ENCODE measurements around the gene UBAC1. TPM values are rescaled to one million over a fixed set of nuclear protein-coding genes. Genes with fewer than 3 reads are reported as not detected.

The UBAC1 gene, protein sequence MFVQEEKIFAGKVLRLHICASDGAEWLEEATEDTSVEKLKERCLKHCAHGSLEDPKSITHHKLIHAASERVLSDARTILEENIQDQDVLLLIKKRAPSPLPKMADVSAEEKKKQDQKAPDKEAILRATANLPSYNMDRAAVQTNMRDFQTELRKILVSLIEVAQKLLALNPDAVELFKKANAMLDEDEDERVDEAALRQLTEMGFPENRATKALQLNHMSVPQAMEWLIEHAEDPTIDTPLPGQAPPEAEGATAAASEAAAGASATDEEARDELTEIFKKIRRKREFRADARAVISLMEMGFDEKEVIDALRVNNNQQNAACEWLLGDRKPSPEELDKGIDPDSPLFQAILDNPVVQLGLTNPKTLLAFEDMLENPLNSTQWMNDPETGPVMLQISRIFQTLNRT
- total RNA-seq: 24.3 and 25.5 TPM in 2 replicates

- POLR2A ChIA-PET: interaction anchor here (0.7 to 1.5 kb wide), 3 partner anchors 117 to 156 kb away, joined by 3 to 4 read pairs (median 3); no protein-coding TSS in a partner anchor
- peak within 1 kb of the TSS; percentile 76 for H3K27ac Mint-ChIP-seq
- peak; percentile 99 for DNase-seq
- intact Hi-C loops (cut with micrococcal nuclease): loop anchor here (1.0 to 10.0 kb wide), 10 partner anchors 30 to 1896 kb away; partner anchors contain the start of genes BRD3, CAMSAP1, DNLZ and PAXX
- ATAC-seq (ENCODE audit: low read depth): peak; percentile 91
- H3K36me3 Mint-ChIP-seq (ENCODE audit: low read depth): peaks cover 3% of the 10 kb centered on the region
- H3K9me3 Mint-ChIP-seq: no peaks in the 10 kb centered on the region
- H3K4me3 Mint-ChIP-seq: peak within 1 kb of the TSS; percentile 87
- peaks cover 29% of the 10 kb centered on the region for H3K4me1 Mint-ChIP-seq
- TF ChIP-seq CTCF (IDR thresholded peaks at IDR 0.05): no peak
- H3K27me3 Mint-ChIP-seq: peaks cover 9% of the 10 kb centered on the region
- CTCF ChIA-PET: interaction anchor here (1.6 to 2.1 kb wide), 2 partner anchors 98 to 162 kb away, joined by 4 to 9 read pairs; no protein-coding TSS in a partner anchor
These were observed at the start of gene UBAC1 for GRCh38 chr9:135961277-135961715. TSS of gene UBAC1 (minus strand) at chr9:135961373. CDS start at chr9:135961162, 211 bp downstream.

DNA sequence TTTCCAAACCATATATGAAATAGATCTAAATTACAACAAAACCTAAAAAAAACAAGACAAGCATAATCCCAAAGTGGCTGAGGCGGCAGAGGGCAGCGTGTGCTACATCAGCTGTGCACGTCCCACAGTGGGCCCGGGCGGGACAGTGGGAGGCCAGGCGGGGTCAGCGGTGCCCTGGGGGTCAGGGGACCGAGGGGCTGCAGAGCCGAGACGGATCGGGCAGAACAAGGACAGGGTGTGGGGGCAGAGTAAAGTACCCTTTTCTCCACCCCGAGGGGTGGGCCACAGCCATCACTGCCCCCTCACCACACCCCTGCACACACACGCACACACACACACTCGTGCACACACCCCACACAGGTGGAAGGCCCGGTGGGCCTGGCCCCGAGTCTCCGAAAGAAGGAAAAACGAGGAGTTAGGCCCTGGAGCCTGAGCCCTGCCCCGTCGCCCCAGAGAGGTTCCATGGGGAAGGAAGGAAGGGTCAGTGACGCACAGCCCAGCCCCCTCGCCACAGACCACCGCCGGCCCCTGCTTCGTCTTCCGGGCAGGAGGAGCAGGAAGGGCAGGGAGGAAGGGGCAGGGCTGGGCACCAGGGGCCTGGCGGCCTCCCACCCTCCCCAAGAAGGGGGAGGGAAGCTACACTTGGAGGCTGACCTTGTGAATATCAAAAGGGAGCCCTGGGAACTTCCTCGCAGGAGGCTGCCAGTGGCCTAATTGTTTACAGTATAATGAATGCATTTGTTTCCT lies 49.6 kb upstream of the UBAC1 start:
- ChIA-PET POLR2A (no interaction called here), CTCF (no interaction called here)
- Mint-ChIP-seq H3K4me1 (no peaks in the 10 kb centered on the region), H3K36me3 (ENCODE audit: low read depth) (no peaks in the 10 kb centered on the region), H3K27me3 (peaks cover under 1% of the 10 kb centered on the region), H3K27ac (no peak overlapping the region), H3K4me3 (no peak overlapping the region), H3K9me3 (no peaks in the 10 kb centered on the region)
- no peak for DNase-seq
- ATAC-seq (ENCODE audit: low read depth): no peak
- no peak for TF ChIP-seq CTCF (IDR thresholded peaks at IDR 0.05)
- intact Hi-C loops (cut with micrococcal nuclease): no loop called here

- ChIA-PET CTCF (no interaction called here), POLR2A (no interaction called here)
- Mint-ChIP-seq H3K36me3 (ENCODE audit: low read depth) (no peaks in the 10 kb centered on the region), H3K27ac (no peak overlapping the region), H3K4me1 (no peaks in the 10 kb centered on the region), H3K9me3 (no peaks in the 10 kb centered on the region), H3K4me3 (no peak overlapping the region), H3K27me3 (no peaks in the 10 kb centered on the region)
- DNase-seq (no peak), ATAC-seq (ENCODE audit: low read depth) (no peak)
- intact Hi-C loops (cut with micrococcal nuclease): no loop called here
- no peak for TF ChIP-seq CTCF (IDR thresholded peaks at IDR 0.05)
These were observed 49.0 kb upstream of the UBAC1 start for GRCh38 chr9:136010176-136010575.

DNA sequence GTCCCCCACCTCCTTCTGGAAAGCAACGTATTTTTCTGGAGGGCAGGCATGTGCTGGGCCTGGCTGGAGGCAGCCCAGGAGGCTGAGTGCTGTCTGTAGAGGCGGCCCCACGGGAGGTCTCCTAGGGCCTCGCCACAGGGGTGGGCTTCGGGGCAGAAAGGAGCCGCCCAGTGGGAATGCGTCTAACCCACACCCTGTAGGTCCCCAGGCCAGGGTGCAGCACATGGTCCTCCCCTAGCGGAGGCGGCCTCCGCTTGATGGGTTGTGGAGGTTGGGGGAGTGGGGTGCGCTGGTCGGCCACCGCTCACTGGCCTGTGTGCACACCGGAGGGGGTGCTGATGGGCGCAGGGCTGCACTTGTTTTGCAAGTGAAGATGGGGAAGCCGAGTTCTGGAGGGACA lies 48.3 kb upstream of the UBAC1 start:
- no peaks in the 10 kb centered on the region for H3K4me1 Mint-ChIP-seq
- H3K27me3 Mint-ChIP-seq: no peaks in the 10 kb centered on the region
- no peaks in the 10 kb centered on the region for H3K36me3 Mint-ChIP-seq (ENCODE audit: low read depth)
- ChIA-PET POLR2A (no interaction called here), CTCF (no interaction called here)
- intact Hi-C loops (cut with micrococcal nuclease): no loop called here
- no peak overlapping the region for H3K27ac Mint-ChIP-seq
- H3K4me3 Mint-ChIP-seq: no peak overlapping the region
- ATAC-seq (ENCODE audit: low read depth) (no peak), DNase-seq (no peak)
- no peak for TF ChIP-seq CTCF (IDR thresholded peaks at IDR 0.05)
- H3K9me3 Mint-ChIP-seq: no peaks in the 10 kb centered on the region

GRCh38 chr9:136008693-136008997 lies 47.5 kb upstream of the UBAC1 start:
- Mint-ChIP-seq H3K36me3 (ENCODE audit: low read depth) (no peaks in the 10 kb centered on the region), H3K27me3 (no peaks in the 10 kb centered on the region), H3K4me3 (no peak overlapping the region), H3K4me1 (peaks cover 3% of the 10 kb centered on the region), H3K27ac (no peak overlapping the region), H3K9me3 (no peaks in the 10 kb centered on the region)
- DNase-seq (no peak), ATAC-seq (ENCODE audit: low read depth) (no peak)
- intact Hi-C loops (cut with micrococcal nuclease): no loop called here
- ChIA-PET CTCF (no interaction called here), POLR2A (no interaction called here)
- no peak for TF ChIP-seq CTCF (IDR thresholded peaks at IDR 0.05)
